Small intestine (tissue), 7 donors: Measurements from ENCODE around the gene CARD19. TPM values are rescaled to one million over a fixed set of nuclear protein-coding genes. Genes with fewer than 3 reads are reported as not detected.

Experiments
- DNase-seq, 2 donors: peaks; one replicate each; pipeline versions ENCODE4 v3.0.0 to v3.0.0-alpha.2; 2013
- FAIRE-seq: peaks from 2 replicates; lab custom pipeline; 2012; peaks lifted over from hg19 to GRCh38; lab: Jason Lieb, UNC
- H3K27ac ChIP-seq, 3 donors: one replicate each; pipeline ENCODE4 v1.5.1; 2013; ENCODE audit warnings: low read length in 2 of 3, mild to moderate bottlenecking in 2 of 3, control low read depth in 1 of 3, inconsistent platforms in 1 of 3, low read depth in 1 of 3, moderate library complexity in 1 of 3
- H3K27me3 ChIP-seq, 3 donors: one replicate each; pipeline ENCODE4 v1.6.1; 2013; ENCODE audit warnings: low read length in 3 of 3, inconsistent platforms in 1 of 3; ENCODE audit not compliant: control insufficient read depth in 3 of 3, insufficient read depth in 3 of 3
- H3K36me3 ChIP-seq, 3 donors: one replicate each; pipeline ENCODE4 v1.6.1; 2013; ENCODE audit warnings: low read length in 3 of 3, inconsistent platforms in 1 of 3, low read depth in 1 of 3, mild to moderate bottlenecking in 1 of 3, moderate library complexity in 1 of 3; ENCODE audit not compliant: control insufficient read depth in 3 of 3, insufficient read depth in 2 of 3
- H3K4me1 ChIP-seq, 3 donors: one replicate each; pipeline ENCODE4 v1.6.1; 2013; ENCODE audit warnings: low read length in 2 of 3, inconsistent platforms in 1 of 3, low read depth in 1 of 3, mild to moderate bottlenecking in 1 of 3, moderate library complexity in 1 of 3; ENCODE audit not compliant: control insufficient read depth in 3 of 3, insufficient read depth in 2 of 3
- H3K4me3 ChIP-seq, 3 donors: one replicate each; pipeline ENCODE4 v1.5.1; 2013; ENCODE audit warnings: low read length in 3 of 3, control low read depth in 1 of 3, inconsistent platforms in 1 of 3, low read depth in 1 of 3, mild to moderate bottlenecking in 1 of 3, moderate library complexity in 1 of 3
- H3K9me3 ChIP-seq, 2 donors: one replicate each; pipeline ENCODE4 v1.6.1; 2013; ENCODE audit warnings: low read depth in 1 of 2, low read length in 1 of 2; ENCODE audit not compliant: control insufficient read depth in 2 of 2, insufficient read depth in 1 of 2
- WGBS, 3 donors: extraction: QIAGEN DNeasy Blood & Tissue Kit; methylation state at CpG; one replicate each; pipeline ENCODE4 v1.1.7; 2013; 5-methylcytosine and 5-hydroxymethylcytosine counted together
- polyA plus RNA-seq, 4 donors: library from polyadenylated mRNA; stranded (reverse) in 3 of 4; unstranded in 1 of 4; fragments of 200-250 nt in 3 of 4; fragments of 120-200 nt in 1 of 4; gene quantifications; one replicate each; pipeline versions ENCODE4 v1.2.1 to v1.2.3, GENCODE V29; 2013
- donor health status: healthy with polysubstance abuse.
- donor health status: control.
- donor health status: control.
- donor health status: Bipolar disorder and iron deficiency.
- donor health status: healthy.

Gene CARD19
- polyA plus RNA-seq, 4 donors: 32.7 to 45.6 (median 42.1) TPM

- Histone ChIP-seq H3K27ac (no peak overlapping the region), H3K27me3 (no peaks in the 10 kb centered on the region), H3K9me3 (peaks cover 0 to 2% of the 10 kb centered on the region in 2 donors), H3K4me3 (no peak overlapping the region), H3K36me3 (peaks cover 0 to 66% (median 14%) of the 10 kb centered on the region in 3 donors), H3K4me1 (no peaks in the 10 kb centered on the region)
- WGBS, 3 donors: 80 to 83% (median 82%) methylated on average over 15 of the region's 15 CpGs
- DNase-seq: no peak
- no peak for FAIRE-seq
Observed at GRCh38 chr9:93108291-93109041, 12.4 kb downstream of the CARD19 start.

- no peaks in the 10 kb centered on the region for H3K27me3 ChIP-seq
- no peak overlapping the region for H3K4me3 ChIP-seq
- peaks cover 0 to 80% (median 14%) of the 10 kb centered on the region in 3 donors for H3K36me3 ChIP-seq
- H3K4me1 ChIP-seq: no peaks in the 10 kb centered on the region
- H3K9me3 ChIP-seq: no peaks in the 10 kb centered on the region
- FAIRE-seq: no peak
- no peak overlapping the region for H3K27ac ChIP-seq
- no peak for DNase-seq
- 94 to 97% (median 96%) methylated on average over 14 of the region's 14 CpGs for WGBS, 3 donors
Observed at GRCh38 chr9:93110311-93110855, 14.4 kb downstream of the CARD19 start.

- WGBS, 3 donors: 91 to 94% (median 91%) methylated on average over 11 of the region's 11 CpGs
- FAIRE-seq (no peak), DNase-seq (no peak)
- H3K4me1 ChIP-seq: no peaks in the 10 kb centered on the region
- H3K9me3 ChIP-seq: no peaks in the 10 kb centered on the region
- H3K27ac ChIP-seq: no peak overlapping the region
- no peaks in the 10 kb centered on the region for H3K27me3 ChIP-seq
- H3K36me3 ChIP-seq: peaks cover 0 to 80% (median 14%) of the 10 kb centered on the region in 3 donors
- H3K4me3 ChIP-seq: no peak overlapping the region
Observed at GRCh38 chr9:93111001-93111370, 15.0 kb downstream of the CARD19 start.

- FAIRE-seq: no peak
- no peak overlapping the region for H3K27ac ChIP-seq
- no peaks in the 10 kb centered on the region for H3K9me3 ChIP-seq
- no peak for DNase-seq
- H3K4me3 ChIP-seq: no peak overlapping the region
- 89 to 91% (median 90%) methylated on average over 18 of the region's 18 CpGs for WGBS, 3 donors
- peaks cover 0 to 5% (median 0%) of the 10 kb centered on the region in 3 donors for H3K4me1 ChIP-seq
- H3K27me3 ChIP-seq: no peaks in the 10 kb centered on the region
- peaks cover 0 to 80% (median 14%) of the 10 kb centered on the region in 3 donors for H3K36me3 ChIP-seq
Observed at GRCh38 chr9:93111371-93112115, 15.5 kb downstream of the CARD19 start.

GRCh38 chr9:93112116-93112863, 16.3 kb downstream of the CARD19 start:
- no peaks in the 10 kb centered on the region for H3K9me3 ChIP-seq
- H3K36me3 ChIP-seq: peaks cover 0 to 75% (median 14%) of the 10 kb centered on the region in 3 donors
- FAIRE-seq: no peak
- 87 to 90% (median 88%) methylated on average over 15 of the region's 15 CpGs for WGBS, 3 donors
- no peaks in the 10 kb centered on the region for H3K27me3 ChIP-seq
- no peak overlapping the region for H3K27ac ChIP-seq
- peaks cover 0 to 8% (median 0%) of the 10 kb centered on the region in 3 donors for H3K4me1 ChIP-seq
- DNase-seq: no peak
- H3K4me3 ChIP-seq: no peak overlapping the region

GRCh38 chr9:93112864-93113389, 16.9 kb downstream of the CARD19 start:
- DNase-seq (no peak), FAIRE-seq (no peak)
- Histone ChIP-seq H3K36me3 (peaks cover 0 to 68% (median 14%) of the 10 kb centered on the region in 3 donors), H3K4me1 (peaks cover 0 to 8% (median 0%) of the 10 kb centered on the region in 3 donors), H3K27ac (no peak overlapping the region), H3K9me3 (no peaks in the 10 kb centered on the region), H3K27me3 (no peaks in the 10 kb centered on the region), H3K4me3 (no peak overlapping the region)
- 84 to 95% (median 85%) methylated on average over 13 of the region's 13 CpGs for WGBS, 3 donors

GRCh38 chr9:93114169-93114983, 18.4 kb downstream of the CARD19 start:
- no peaks in the 10 kb centered on the region for H3K9me3 ChIP-seq
- peaks cover 0 to 9% (median 0%) of the 10 kb centered on the region in 3 donors for H3K4me1 ChIP-seq
- FAIRE-seq (no peak), DNase-seq (no peak)
- peaks cover 0 to 55% (median 14%) of the 10 kb centered on the region in 3 donors for H3K36me3 ChIP-seq
- no peak overlapping the region for H3K27ac ChIP-seq
- no peaks in the 10 kb centered on the region for H3K27me3 ChIP-seq
- H3K4me3 ChIP-seq: no peak overlapping the region
- 81 to 84% (median 83%) methylated on average over 16 to 17 of the region's 17 CpGs for WGBS, 3 donors
